Vagina (tissue), 2 donors: Measurements from ENCODE around the gene DNLZ. TPM values are rescaled to one million over a fixed set of nuclear protein-coding genes. Genes with fewer than 3 reads are reported as not detected.

ENCODE experiments used
- DNase-seq, 2 donors: peaks; one replicate each; pipeline ENCODE4 v3.0.0-alpha.2; 2017; ENCODE audit errors: extremely low spot score in 2 of 2
- H3K27ac ChIP-seq: fragments of 200-600 bp; sonication (generic); one replicate; pipeline ENCODE4 v1.5.1; 2019
- H3K27me3 ChIP-seq: fragments of 200-600 bp; sonication (generic); one replicate; pipeline ENCODE4 v1.5.1; 2019
- H3K36me3 ChIP-seq, 2 donors: fragments of 200-600 bp; sonication (generic); one replicate each; pipeline ENCODE4 v1.5.1; 2017 to 2019
- H3K4me1 ChIP-seq: fragments of 200-600 bp; sonication (generic); one replicate; pipeline ENCODE4 v1.5.1; 2019
- H3K4me3 ChIP-seq, 2 donors: fragments of 200-600 bp; sonication (generic); 1 replicate in 1 of 2; 2 replicates in 1 of 2; pipeline ENCODE4 v1.5.1; 2016 to 2019
- H3K9me3 ChIP-seq: fragments of 200-600 bp; sonication (generic); one replicate; pipeline ENCODE4 v1.5.1; 2019
- POLR2A ChIP-seq, 2 donors: fragments of 450-650 bp; IDR thresholded peaks; one replicate each; pipeline ENCODE4 v1.6.1; 2017; ENCODE audit warnings: antibody characterized with exemption in 2 of 2, mild to moderate bottlenecking in 2 of 2, moderate library complexity in 2 of 2
- POLR2AphosphoS5 ChIP-seq, 2 donors: sonication (generic); formaldehyde crosslinking; IDR thresholded peaks; one replicate each; pipeline ENCODE4 v1.9.0; 2017; ENCODE audit warnings: antibody characterized with exemption in 2 of 2, mild to moderate bottlenecking in 2 of 2, low read depth in 1 of 2; ENCODE audit not compliant: insufficient read depth in 1 of 2
- intact Hi-C: fragments of 100-400 bp; cut with DNase I; formaldehyde crosslinking; loops from one replicate; pipeline ENCODE4 v1.15.1; 2023
- total RNA-seq: library from RNA; depleted of rRNA; stranded (reverse); fragments of >200 nt; gene quantifications from one replicate; pipeline ENCODE4 v1.2.3, GENCODE V29; 2016
- TF ChIP-seq, protein P1 (sequence below), 3 experiments: fragments of 450-650 bp in 2 of 3; fragments of 200-600 bp in 1 of 3; sonication (generic) in 1 of 3; IDR thresholded peaks; one replicate each; pipeline ENCODE4 v1.5.1; 2017 to 2019; ENCODE audit warnings: antibody characterized with exemption in 3 of 3, mild to moderate bottlenecking in 2 of 3, moderate library complexity in 2 of 3

Gene DNLZ
- total RNA-seq, 1 donor from 2014 or later: 25.0 TPM

- Histone ChIP-seq H3K27ac (no peak overlapping the region), H3K27me3 (no peaks in the 10 kb centered on the region), H3K4me3 (no peak overlapping the region), H3K4me1 (peaks cover 35% of the 10 kb centered on the region), H3K36me3 (no peaks in the 10 kb centered on the region), H3K9me3 (no peaks in the 10 kb centered on the region)
- no peak for DNase-seq
- TF ChIP-seq POLR2A (IDR thresholded peaks at IDR 0.05): no peak
- TF ChIP-seq, protein P1, sequence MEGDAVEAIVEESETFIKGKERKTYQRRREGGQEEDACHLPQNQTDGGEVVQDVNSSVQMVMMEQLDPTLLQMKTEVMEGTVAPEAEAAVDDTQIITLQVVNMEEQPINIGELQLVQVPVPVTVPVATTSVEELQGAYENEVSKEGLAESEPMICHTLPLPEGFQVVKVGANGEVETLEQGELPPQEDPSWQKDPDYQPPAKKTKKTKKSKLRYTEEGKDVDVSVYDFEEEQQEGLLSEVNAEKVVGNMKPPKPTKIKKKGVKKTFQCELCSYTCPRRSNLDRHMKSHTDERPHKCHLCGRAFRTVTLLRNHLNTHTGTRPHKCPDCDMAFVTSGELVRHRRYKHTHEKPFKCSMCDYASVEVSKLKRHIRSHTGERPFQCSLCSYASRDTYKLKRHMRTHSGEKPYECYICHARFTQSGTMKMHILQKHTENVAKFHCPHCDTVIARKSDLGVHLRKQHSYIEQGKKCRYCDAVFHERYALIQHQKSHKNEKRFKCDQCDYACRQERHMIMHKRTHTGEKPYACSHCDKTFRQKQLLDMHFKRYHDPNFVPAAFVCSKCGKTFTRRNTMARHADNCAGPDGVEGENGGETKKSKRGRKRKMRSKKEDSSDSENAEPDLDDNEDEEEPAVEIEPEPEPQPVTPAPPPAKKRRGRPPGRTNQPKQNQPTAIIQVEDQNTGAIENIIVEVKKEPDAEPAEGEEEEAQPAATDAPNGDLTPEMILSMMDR (IDR thresholded peaks at IDR 0.05): no peak
- TF ChIP-seq POLR2AphosphoS5 (IDR thresholded peaks at IDR 0.05; ENCODE audit: insufficient read depth in 1 of 2, low read depth in 1 of 2): no peak
- intact Hi-C loops: loop anchor here (5.0 kb wide), 1 partner anchor 1612 kb away; no protein-coding TSS in a partner anchor
Measured at GRCh38 chr9:136358888-136359287, 4.7 kb downstream of the DNLZ start.

- no peaks in the 10 kb centered on the region for H3K36me3 ChIP-seq
- H3K9me3 ChIP-seq: no peaks in the 10 kb centered on the region
Measured at GRCh38 chr9:136358016-136358415, 5.5 kb downstream of the DNLZ start.

DNA sequence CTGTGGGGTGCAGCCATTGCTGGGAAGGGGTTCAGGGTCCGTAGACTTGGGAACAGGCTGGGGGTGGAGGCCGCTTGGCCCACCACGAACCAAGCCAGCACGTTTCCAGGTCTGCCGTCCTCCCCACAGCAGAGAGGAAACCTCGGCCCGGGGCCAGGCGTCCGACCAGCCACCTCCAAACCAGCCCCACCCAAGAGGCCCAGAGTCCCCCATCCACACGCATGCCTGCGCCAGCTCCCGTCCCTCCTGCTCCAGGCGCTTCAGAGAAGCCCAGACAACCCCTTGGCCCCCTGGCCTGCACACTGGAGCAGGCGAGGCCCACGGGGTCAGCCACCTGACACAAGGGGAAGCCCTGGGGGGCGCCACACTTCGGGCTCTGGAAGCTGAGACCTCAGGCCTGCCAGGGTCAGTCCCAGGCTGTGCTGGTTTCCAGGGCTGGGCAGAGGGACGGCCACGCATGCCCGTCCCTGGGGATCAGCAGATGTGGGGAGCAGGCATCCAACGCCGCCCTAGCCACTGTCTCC is 6.3 kb downstream of the DNLZ start:
- Histone ChIP-seq H3K36me3 (no peaks in the 10 kb centered on the region), H3K4me1 (peaks cover 41% of the 10 kb centered on the region), H3K27ac (no peak overlapping the region), H3K4me3 (no peak overlapping the region), H3K27me3 (no peaks in the 10 kb centered on the region), H3K9me3 (no peaks in the 10 kb centered on the region)
- TF ChIP-seq POLR2A (IDR thresholded peaks at IDR 0.05): no peak
- TF ChIP-seq, protein P1 (IDR thresholded peaks at IDR 0.05): no peak
- TF ChIP-seq POLR2AphosphoS5 (IDR thresholded peaks at IDR 0.05; ENCODE audit: insufficient read depth in 1 of 2, low read depth in 1 of 2): no peak
- no peak for DNase-seq
- intact Hi-C loops: loop anchor here (5.0 kb wide), 1 partner anchor 1610 kb away; no protein-coding TSS in a partner anchor

More at GRCh38 chr9:136358016-136358415, 5.5 kb downstream of the DNLZ start:
- H3K27ac ChIP-seq: no peak overlapping the region
- TF ChIP-seq POLR2AphosphoS5 (IDR thresholded peaks at IDR 0.05; ENCODE audit: insufficient read depth in 1 of 2, low read depth in 1 of 2) (peak in 1 of 2 donors; percentile 7), POLR2A (IDR thresholded peaks at IDR 0.05) (no peak)
- peaks cover 41% of the 10 kb centered on the region for H3K4me1 ChIP-seq
- H3K4me3 ChIP-seq: no peak overlapping the region
- H3K27me3 ChIP-seq: no peaks in the 10 kb centered on the region
- DNase-seq: no peak
- intact Hi-C loops: loop anchor here (5.0 kb wide), 1 partner anchor 1611 kb away; no protein-coding TSS in a partner anchor

DNA sequence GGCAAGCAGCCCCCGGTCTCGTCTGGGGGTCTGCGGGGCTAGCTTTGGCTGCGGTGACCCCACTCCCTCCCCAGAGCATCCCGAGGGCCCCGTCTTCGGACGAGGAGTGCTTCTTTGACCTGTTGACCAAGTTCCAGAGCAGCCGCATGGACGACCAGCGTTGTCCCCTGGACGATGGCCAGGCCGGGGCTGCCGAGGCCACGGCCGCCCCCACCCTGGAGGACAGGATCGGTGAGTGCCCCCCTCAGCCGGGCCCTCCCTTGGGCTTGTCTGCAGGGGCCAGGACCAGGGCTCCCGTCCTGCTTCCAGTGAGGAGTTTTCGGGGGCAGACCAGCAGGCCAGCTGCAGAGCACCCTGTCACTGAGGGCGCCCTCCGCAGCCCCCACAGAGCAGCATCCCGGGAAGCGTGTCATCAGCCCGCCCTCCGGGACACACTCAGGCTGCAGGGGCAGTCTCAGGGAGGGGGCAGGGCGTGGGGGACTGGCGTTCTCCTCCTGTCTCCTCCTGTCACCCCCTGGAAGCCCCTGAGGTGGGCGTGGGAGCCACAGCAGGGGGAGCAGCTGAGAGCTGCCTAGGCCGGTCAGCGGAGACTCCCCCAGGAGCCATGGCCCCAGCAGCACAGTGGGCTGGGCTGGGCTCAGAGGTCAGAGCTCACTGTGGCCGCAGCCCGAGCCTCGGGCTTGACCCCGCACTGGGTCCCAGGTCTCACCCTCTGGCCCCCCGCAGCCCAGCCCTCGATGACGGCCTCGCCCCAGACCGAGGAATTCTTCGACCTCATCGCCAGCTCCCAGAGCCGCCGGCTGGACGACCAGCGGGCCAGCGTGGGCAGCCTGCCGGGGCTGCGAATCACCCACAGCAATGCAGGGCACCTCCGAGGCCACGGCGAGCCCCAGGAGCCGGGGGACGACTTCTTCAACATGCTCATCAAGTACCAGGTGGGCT is 7.7 kb downstream of the DNLZ start:
- no peaks in the 10 kb centered on the region for H3K27me3 ChIP-seq
- no peaks in the 10 kb centered on the region for H3K9me3 ChIP-seq
- TF ChIP-seq POLR2AphosphoS5 (IDR thresholded peaks at IDR 0.05; ENCODE audit: insufficient read depth in 1 of 2, low read depth in 1 of 2): no peak
- TF ChIP-seq, protein P1 (IDR thresholded peaks at IDR 0.05): no peak
- TF ChIP-seq POLR2A (IDR thresholded peaks at IDR 0.05): no peak
- no peak for DNase-seq
- intact Hi-C loops: loop anchor here (5.0 kb wide), 1 partner anchor 1609 kb away; no protein-coding TSS in a partner anchor
- H3K27ac ChIP-seq: no peak overlapping the region
- H3K36me3 ChIP-seq: no peaks in the 10 kb centered on the region
- H3K4me3 ChIP-seq: no peak overlapping the region
- H3K4me1 ChIP-seq: peaks cover 28% of the 10 kb centered on the region

DNA sequence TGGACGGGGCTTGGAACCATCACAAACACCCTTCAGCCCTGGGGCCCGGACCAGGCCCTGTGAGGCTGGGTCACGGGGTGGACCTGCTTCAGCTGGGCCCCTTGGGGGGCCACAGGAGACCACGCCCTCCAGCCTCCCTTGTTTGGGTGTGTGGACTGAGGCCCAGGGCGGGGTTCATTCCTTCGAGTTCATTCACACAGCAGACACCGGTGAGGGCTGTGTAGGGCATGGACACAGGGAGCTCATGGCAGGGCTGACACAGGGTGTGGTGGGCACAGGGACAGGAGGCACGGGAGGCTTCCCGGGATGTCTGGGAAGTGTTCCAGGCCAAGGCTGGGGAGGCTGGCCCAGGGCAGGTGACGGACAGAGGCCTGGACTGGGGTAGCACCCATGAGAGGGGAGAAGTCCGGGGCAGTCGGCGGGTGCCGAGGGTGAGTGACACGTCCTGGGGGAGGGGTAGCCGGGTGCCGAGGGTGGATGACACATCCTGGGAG is 8.9 kb downstream of the DNLZ start:
- intact Hi-C loops: loop anchor here (5.0 kb wide), 1 partner anchor 1607 kb away; no protein-coding TSS in a partner anchor
- no peaks in the 10 kb centered on the region for H3K36me3 ChIP-seq
- DNase-seq: no peak
- H3K4me3 ChIP-seq: no peak overlapping the region
- TF ChIP-seq POLR2AphosphoS5 (IDR thresholded peaks at IDR 0.05; ENCODE audit: insufficient read depth in 1 of 2, low read depth in 1 of 2) (peak in 1 of 2 donors; percentile 38), POLR2A (IDR thresholded peaks at IDR 0.05) (no peak)
- TF ChIP-seq, protein P1 (IDR thresholded peaks at IDR 0.05): no peak
- H3K9me3 ChIP-seq: no peaks in the 10 kb centered on the region
- no peaks in the 10 kb centered on the region for H3K27me3 ChIP-seq
- peak overlapping the region; percentile 21 for H3K27ac ChIP-seq
- H3K4me1 ChIP-seq: peaks cover 24% of the 10 kb centered on the region
